Measurements from ENCODE around the gene PRSS53.

PRSS53 gene

GRCh38 chr16:31093132-31093703 lies 4.5 kb upstream of the PRSS53 start:
- TF ChIP-seq CTCF (IDR thresholded peaks at IDR 0.05): no peak
- Histone ChIP-seq H3K27ac (peak overlapping the region in 1 of 2 donors; percentile 40), H3K4me3 (peak overlapping the region; percentile 93)
- DNase-seq (ENCODE audit: low spot score): no peak

- TF ChIP-seq CTCF (IDR thresholded peaks at IDR 0.05): no peak
- Histone ChIP-seq H3K4me3 (no peak overlapping the region), H3K27ac (no peak overlapping the region)
- DNase-seq (ENCODE audit: low spot score): no peak
Observed at GRCh38 chr16:31092330-31092729, 3.6 kb upstream of the PRSS53 start.

- no peak for DNase-seq (ENCODE audit: low spot score)
- no peak overlapping the region for H3K4me3 ChIP-seq
- no peak overlapping the region for H3K27ac ChIP-seq
- TF ChIP-seq CTCF (IDR thresholded peaks at IDR 0.05): no peak
Observed at GRCh38 chr16:31090540-31090939, 1.8 kb upstream of the PRSS53 start.

- no peak for DNase-seq (ENCODE audit: low spot score)
- Histone ChIP-seq H3K4me3 (no peak overlapping the region), H3K27ac (no peak overlapping the region)
- no peak for TF ChIP-seq CTCF (IDR thresholded peaks at IDR 0.05)
Observed at GRCh38 chr16:31089199-31089598, 456 bp upstream of the PRSS53 start.

- H3K27ac ChIP-seq: no peak overlapping the region
- no peak overlapping the region for H3K4me3 ChIP-seq
- TF ChIP-seq CTCF (IDR thresholded peaks at IDR 0.05): no peak
- no peak for DNase-seq (ENCODE audit: low spot score)
Observed at GRCh38 chr16:31087971-31088370, 772 bp downstream of the PRSS53 start.

- Histone ChIP-seq H3K27ac (no peak overlapping the region), H3K4me3 (no peak overlapping the region)
- no peak for DNase-seq (ENCODE audit: low spot score)
- TF ChIP-seq CTCF (IDR thresholded peaks at IDR 0.05): no peak
Observed at GRCh38 chr16:31087481-31087880, 1.3 kb downstream of the PRSS53 start.

- no peak overlapping the region for H3K4me3 ChIP-seq
- H3K27ac ChIP-seq: no peak overlapping the region
- DNase-seq (ENCODE audit: low spot score): no peak
- TF ChIP-seq CTCF (IDR thresholded peaks at IDR 0.05): no peak
Observed at GRCh38 chr16:31086629-31086906, 2.2 kb downstream of the PRSS53 start.
